Smooth muscle cell (in vitro differentiated cells): ENCODE measurements around the gene CNN1. TPM values are rescaled to one million over a fixed set of nuclear protein-coding genes. Genes with fewer than 3 reads are reported as not detected.

Experiments
- DNase-seq: peaks from one replicate; lab custom pipeline; 2025; ENCODE audit not compliant: unreplicated experiment; lab: John Stamatoyannopoulos, UW
- H2AFZ ChIP-seq: fragments of 200-600 bp; sonication (generic); 2 replicates; pipeline ENCODE4 v1.6.0; 2016; ENCODE audit warnings: antibody characterized with exemption, low read depth, mild to moderate bottlenecking
- H3F3A ChIP-seq: fragments of 200-600 bp; sonication (generic); 2 replicates; pipeline ENCODE4 v1.6.0; 2017; ENCODE audit warnings: antibody characterized with exemption, low read depth
- H3K27ac ChIP-seq: fragments of 200-600 bp; sonication (generic); 2 replicates; pipeline ENCODE4 v1.5.1; 2016; ENCODE audit warnings: low read depth, mild to moderate bottlenecking
- H3K27me3 ChIP-seq: fragments of 200-600 bp; sonication (generic); 2 replicates; pipeline ENCODE4 v1.6.1; 2016; ENCODE audit warnings: low read depth, mild to moderate bottlenecking
- H3K36me3 ChIP-seq: fragments of 200-600 bp; sonication (generic); 2 replicates; pipeline ENCODE4 v1.5.1; 2016; ENCODE audit warnings: low read depth
- H3K4me1 ChIP-seq: fragments of 200-600 bp; sonication (generic); 2 replicates; pipeline ENCODE4 v1.5.1; 2016; ENCODE audit warnings: low read depth
- H3K4me2 ChIP-seq: fragments of 200-600 bp; sonication (generic); 2 replicates; pipeline ENCODE4 v1.6.0; 2016; ENCODE audit warnings: mild to moderate bottlenecking
- H3K4me3 ChIP-seq: fragments of 200-600 bp; sonication (generic); 2 replicates; pipeline ENCODE4 v1.5.1; 2016; ENCODE audit warnings: mild to moderate bottlenecking
- H3K79me2 ChIP-seq: fragments of 200-600 bp; sonication (generic); 2 replicates; pipeline ENCODE4 v1.6.0; 2016; ENCODE audit warnings: low read depth, mild to moderate bottlenecking
- H3K9ac ChIP-seq: fragments of 200-600 bp; sonication (generic); 2 replicates; pipeline ENCODE4 v1.6.0; 2016; ENCODE audit warnings: low read depth
- H3K9me3 ChIP-seq: fragments of 200-600 bp; sonication (generic); replicated peaks from 2 replicates; pipeline ENCODE4 v1.5.1; 2016; ENCODE audit warnings: low read depth
- H4K20me1 ChIP-seq: fragments of 200-600 bp; sonication (generic); 2 replicates; pipeline ENCODE4 v1.6.0; 2016; ENCODE audit warnings: low read depth
- CTCF ChIP-seq: fragments of 200-600 bp; sonication (generic); IDR thresholded peaks from 2 replicates; pipeline ENCODE4 v1.5.1; 2017; ENCODE audit warnings: borderline replicate concordance, mild to moderate bottlenecking, antibody characterized with exemption; ENCODE audit not compliant: insufficient read depth, poor library complexity, severe bottlenecking
- WGBS: methylation state at CpG from one replicate; pipeline ENCODE4 v1.1.7; 2016; ENCODE audit warnings: low lambda C conversion rate; 5-methylcytosine and 5-hydroxymethylcytosine counted together
- polyA plus RNA-seq: library from polyadenylated mRNA; unstranded; fragments of >200 nt; fragmentation: Nextera tagmentation; extraction: Ambion mirVana; gene quantifications from 2 replicates; pipeline ENCODE4 v1.2.1, GENCODE V29; 2016
- total RNA-seq: library from RNA; depleted of rRNA; stranded (reverse); fragments of >200 nt; gene quantifications from 2 replicates; pipeline ENCODE4 v1.2.3, GENCODE V29; 2014

Gene CNN1
- total and polyA plus RNA-seq, 2 experiments from 2014 or later = 72.8 to 99.5 TPM

GRCh38 chr19:11549386-11549953 is 10.8 kb downstream of the CNN1 start:
- Histone ChIP-seq H3K27ac (no peak overlapping the region), H3K27me3 (no peaks in the 10 kb centered on the region), H3K4me1 (no peaks in the 10 kb centered on the region), H3K9me3 (no peaks in the 10 kb centered on the region), H3K36me3 (no peaks in the 10 kb centered on the region), H3K4me2 (no peak overlapping the region), H3F3A (no peaks in the 10 kb centered on the region), H3K9ac (no peak overlapping the region), H2AFZ (no peak overlapping the region), H3K79me2 (no peaks in the 10 kb centered on the region), H4K20me1 (no peaks in the 10 kb centered on the region), H3K4me3 (no peak overlapping the region)
- 95% methylated on average over 24 of the region's 24 CpGs for WGBS
- no peak for TF ChIP-seq CTCF
- DNase-seq = no peak

GRCh38 chr19:11550265-11550664 is 11.6 kb downstream of the CNN1 start:
- no peak overlapping the region for H3K27ac ChIP-seq

GRCh38 chr19:11551603-11552235 is 13.1 kb downstream of the CNN1 start:
- peak; percentile 39 for TF ChIP-seq CTCF
- Histone ChIP-seq H2AFZ (no peak overlapping the region), H3K79me2 (peaks cover 4% of the 10 kb centered on the region), H4K20me1 (peaks cover 16% of the 10 kb centered on the region), H3K4me1 (no peaks in the 10 kb centered on the region), H3K9ac (no peak overlapping the region), H3K27ac (no peak overlapping the region), H3K4me3 (no peak overlapping the region), H3K4me2 (no peak overlapping the region), H3K36me3 (no peaks in the 10 kb centered on the region), H3K9me3 (no peaks in the 10 kb centered on the region), H3F3A (no peaks in the 10 kb centered on the region), H3K27me3 (no peaks in the 10 kb centered on the region)
- DNase-seq = no peak
- WGBS = 84% methylated on average over 26 of the region's 26 CpGs

More at GRCh38 chr19:11550265-11550664, 11.6 kb downstream of the CNN1 start:
- no peak for DNase-seq
- Histone ChIP-seq H3K27me3 (no peaks in the 10 kb centered on the region), H3K79me2 (no peaks in the 10 kb centered on the region), H4K20me1 (peaks cover 2% of the 10 kb centered on the region), H3F3A (no peaks in the 10 kb centered on the region), H3K4me1 (no peaks in the 10 kb centered on the region), H2AFZ (no peak overlapping the region), H3K9me3 (no peaks in the 10 kb centered on the region), H3K4me3 (no peak overlapping the region), H3K4me2 (no peak overlapping the region), H3K9ac (no peak overlapping the region), H3K36me3 (no peaks in the 10 kb centered on the region)
- TF ChIP-seq CTCF = no peak
- WGBS = 97% methylated on average over 7 of the region's 8 CpGs
